Stimulated activated CD4-positive, alpha-beta T cell treated with anti-CD3 and anti-CD28 coated beads, Interleukin-4, amount 100 ng/mL, for 24 hours (primary cell): ENCODE measurements around the gene DPF3.

Experiments
- DNase-seq: peaks from one replicate; pipeline ENCODE4 v3.0.0-alpha.2; 2020

The DPF3 gene

DNA sequence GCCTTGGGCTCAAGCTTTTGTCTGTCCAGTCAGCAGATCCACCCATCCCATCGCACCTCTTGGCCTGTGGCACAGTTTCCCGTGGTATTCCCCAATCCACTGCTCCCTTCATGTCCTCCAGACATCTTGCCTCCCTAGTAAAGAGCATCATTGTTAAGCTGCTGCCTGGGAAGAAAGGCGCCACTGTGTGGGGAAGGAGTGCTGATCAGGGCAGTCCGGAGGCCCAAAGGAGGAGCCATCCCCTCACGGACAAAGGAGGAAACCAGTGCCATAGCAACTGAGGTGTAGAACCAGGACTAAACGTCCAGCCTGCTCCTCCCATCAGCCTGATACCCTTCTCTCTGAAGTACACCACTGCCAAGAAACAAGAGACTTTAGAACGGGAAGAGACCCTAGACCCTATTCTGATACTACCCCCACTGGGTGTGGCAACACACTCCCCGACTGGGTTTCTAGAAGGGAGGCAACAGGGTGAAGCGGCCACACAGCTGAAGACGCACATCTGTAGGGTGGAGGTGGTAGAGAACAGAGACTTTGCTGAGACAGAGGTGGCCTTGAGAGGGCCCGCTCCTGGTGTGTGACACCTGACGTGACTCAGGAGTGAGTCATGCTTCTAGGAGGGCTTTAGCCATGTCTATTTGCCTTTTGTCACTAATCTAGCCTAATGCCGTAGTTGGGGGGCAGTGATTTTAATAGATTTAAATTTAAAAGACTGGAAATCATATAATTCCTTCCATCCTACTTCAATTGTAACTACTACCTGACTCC lies 185.0 kb downstream of the DPF3 start:
- no peak for DNase-seq

DNA sequence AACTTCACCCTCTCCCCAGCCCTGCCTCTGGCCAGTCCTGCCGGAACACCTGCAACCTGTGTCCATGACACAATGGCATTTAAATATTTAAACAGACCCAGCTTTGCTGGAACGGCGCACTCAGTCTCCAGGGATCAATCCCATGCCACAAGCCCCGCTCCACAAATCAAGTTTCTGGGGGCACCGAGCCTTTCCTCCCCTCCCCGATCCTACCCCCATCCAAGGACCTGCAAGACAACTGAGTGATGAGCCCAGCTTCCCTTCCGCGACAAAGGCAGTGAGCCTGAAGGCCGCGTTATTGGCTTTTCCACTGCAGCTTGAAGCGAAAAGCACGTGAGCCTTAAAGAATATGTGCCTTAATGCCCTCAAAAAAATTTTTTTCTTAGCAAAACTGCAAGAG lies 185.7 kb downstream of the DPF3 start:
- no peak for DNase-seq

DNA sequence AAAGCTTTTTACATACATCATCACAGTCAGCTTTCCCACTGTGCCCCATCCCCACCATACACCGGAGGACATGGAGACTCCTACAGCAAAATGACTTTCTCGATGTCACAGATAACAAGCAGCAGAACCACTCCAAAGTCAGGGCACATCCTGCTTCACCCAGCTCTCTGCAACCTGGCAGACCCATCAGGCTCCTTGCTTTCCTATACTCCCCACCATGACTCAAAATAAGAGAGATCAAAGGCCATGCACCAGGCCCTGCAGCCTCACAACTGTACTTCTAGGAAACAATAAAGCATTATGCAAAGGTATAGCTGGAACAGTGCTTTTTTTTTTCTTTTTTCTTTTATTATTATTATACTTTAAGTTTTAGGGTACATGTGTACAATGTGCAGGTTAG lies 187.4 kb downstream of the DPF3 start:
- no peak for DNase-seq

DNA sequence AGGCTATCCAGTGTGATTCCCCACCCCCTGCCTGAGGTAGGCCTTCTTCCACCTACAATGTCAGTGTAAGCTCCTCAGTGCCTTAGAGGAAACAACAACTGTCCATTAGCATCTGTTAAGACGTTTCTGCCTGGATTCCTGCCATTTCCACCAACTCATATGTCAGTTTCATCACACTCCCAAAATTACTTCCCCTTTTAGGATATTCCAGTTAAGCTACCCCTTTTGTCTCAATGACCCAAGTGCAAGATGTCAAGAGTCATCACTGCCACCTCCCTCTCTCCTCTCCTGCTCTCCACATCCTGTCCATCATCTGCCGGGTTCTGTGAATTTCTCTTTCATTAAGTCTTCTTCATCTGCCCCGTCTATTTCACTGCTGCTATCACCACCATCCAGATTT lies 189.4 kb downstream of the DPF3 start:
- DNase-seq: no peak

DNA sequence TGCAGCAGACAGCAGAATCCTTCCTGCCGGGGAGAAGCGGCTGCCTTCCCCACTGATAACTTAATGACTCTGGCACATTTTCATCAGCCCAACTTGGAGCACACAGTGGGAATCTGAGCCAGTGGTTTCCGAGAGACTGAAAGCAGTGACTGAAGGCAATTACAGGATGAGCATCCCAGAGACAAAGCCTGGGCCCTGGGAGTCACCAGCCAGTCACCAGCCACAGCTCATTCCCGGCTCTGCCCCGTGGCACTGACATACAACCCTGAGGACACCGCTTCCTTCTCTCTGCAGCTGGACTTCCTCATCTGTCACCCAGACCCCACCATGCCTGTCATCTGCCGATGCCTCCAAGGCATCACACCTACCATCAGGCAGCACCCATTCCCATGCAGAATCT lies 192.3 kb downstream of the DPF3 start:
- DNase-seq: no peak

DNA sequence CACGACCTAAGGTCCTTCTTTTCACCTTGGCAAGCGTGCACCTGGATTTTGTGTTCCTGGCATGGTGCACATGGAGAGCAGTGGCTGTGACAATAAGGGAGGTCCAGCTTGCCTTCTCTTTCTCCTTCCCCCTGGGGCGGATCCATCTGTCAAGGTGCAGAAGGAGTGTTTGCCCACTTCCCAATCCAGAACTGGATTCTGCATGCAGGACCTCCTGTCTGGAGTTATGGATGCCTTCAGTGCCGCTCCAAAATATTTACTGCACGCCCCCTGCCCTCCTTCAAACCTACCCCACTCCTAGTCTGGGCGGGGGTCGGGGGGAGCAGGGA lies 192.7 kb downstream of the DPF3 start:
- DNase-seq: no peak

DNA sequence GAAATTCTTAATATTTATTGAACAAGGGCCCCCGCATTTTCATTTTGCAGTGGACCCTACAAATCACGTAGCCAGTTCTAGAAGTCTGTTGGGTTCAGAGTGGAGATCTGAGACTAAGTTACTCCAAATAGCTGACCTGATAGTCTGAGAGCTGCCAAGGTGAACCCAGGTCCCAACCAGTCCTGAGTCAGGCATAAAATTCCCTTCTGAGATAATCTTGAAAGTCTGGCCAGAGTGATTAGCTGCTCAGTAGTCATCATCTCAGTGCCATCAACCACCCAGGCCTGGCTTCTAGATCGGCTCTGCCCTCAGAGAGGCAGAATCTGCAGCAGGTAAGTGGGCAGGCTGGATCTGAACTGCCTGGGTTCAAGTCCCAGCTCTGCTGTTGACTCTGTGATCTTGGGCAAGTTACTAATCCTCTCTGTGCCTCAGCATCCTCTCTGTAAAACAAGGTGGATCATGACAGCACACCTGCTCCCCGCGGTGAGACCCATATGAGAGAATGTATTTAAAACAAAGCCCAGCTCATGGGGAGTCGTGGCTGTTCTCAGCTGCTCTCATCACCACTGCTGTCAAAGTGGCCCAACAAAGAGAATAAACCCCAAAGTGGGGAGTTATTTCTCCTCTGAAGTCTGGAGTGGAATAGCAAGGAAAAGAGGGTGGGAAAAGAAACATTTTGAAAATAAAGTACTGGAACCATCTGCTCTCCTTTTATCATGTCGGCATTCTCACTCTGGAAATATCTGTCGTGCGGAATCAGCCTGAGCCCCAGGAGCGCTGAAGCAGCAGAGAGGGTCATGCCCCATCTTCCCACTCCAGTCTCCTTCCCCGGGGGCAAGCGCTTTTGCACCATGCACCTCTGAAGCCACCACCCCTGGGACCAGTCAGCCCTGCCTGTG lies 193.3 kb downstream of the DPF3 start:
- DNase-seq: no peak

DNA sequence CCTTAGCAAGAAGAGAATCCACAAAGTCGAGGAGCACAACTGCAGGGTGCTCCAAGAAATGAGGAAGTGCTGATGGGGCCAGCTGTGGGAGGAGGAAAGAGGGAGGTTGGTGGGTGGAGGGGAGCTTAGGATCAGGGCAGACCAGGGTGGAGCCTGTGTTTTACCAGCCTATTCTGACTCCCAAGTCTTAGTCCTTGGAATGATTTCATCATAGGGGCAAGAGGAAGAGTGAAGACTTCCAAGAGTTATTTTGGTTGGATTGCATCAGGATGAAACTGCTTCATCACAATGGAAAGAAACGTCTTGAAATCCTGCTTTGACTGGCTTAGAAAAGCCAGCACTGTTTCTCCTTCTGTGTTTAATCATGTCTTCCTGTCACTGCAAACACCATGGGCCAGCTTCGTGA lies 194.0 kb downstream of the DPF3 start:
- DNase-seq: no peak

DNA sequence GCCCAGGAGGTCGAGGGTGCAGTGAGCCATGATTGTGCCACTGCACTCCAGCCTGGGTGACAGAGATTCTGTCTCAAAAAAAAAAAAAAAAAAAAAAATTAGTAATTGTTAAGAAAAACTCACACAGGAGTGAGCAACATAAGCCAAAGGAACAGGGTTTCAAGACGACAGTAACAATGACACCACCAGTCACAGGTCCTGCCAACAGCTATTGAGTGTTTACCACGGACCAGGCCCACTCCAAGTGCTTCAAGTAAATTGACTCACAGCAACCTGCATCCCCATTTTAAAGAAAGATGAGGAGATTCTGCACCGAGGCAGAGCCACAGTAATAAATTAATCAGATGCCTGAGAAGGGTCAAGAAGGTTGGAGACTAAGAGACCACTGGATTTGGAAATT lies 194.5 kb downstream of the DPF3 start:
- DNase-seq: no peak

DNA sequence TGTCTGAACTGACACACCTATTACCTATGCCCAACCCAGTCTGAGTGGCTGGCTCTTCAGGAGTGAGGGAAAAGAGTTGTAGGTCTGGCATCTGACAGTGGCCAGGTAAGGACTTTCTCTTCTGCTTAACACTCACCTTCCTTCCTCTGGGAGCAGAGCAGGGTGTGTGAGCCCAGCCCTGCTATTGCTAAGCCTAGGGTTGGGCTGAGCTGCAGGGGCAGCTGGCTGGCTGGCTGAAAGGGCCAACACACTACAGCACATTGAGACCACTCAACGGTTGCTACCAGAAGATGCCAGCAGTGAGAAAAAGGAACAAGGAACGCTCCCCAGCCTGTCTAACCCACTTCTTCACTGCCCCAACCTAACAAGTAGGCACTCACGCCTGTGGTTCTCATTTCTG lies 201.2 kb downstream of the DPF3 start:
- no peak for DNase-seq

DNA sequence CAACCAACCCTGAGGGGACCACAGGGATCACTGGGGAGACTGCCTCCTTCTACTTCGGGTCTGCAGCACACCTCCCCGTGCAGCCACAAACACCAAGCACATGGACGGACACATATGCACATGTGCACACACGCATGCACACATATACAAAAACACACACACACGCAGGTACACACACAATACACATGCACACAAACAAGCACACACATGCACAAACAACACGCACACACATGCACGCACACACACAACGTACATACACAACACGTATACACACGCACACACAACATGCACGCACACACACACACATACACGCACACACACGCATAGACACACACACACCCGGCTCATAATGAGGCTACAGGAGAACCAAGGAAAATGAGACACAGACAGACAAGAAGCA lies 203.6 kb downstream of the DPF3 start:
- no peak for DNase-seq

DNA sequence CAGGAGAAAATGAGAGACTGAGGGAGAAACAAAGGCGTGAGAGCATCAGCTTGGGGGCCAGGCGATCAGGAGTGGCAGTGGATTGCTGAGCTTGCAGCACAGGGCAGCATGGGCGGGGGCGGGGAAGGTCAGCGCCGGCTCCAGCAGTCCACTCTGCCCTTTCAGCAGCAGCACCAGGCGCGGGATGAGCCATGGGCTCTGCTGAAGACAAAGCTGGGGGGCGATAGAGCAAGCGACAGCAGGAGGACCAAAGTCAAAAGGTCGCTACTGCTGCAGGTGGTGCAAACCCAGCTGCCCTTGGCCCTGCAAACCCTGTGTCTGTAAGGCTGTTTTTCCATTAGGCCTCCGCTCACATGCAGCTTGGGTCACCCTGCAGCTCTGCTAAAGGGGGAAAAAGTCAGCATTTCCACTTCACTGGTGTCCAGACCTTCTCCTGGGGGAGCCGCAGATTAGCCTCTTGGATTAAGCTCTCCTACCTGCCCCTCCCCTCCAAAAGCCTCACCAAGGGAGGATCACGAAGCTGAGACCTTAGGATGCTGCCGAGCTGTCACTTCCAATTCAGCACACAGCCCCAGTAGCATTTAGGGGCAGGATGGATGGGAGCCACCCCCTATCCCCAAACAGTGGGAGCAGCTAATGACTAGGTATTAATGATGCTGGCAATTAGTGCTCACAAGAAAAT lies 204.8 kb downstream of the DPF3 start:
- DNase-seq: no peak

DNA sequence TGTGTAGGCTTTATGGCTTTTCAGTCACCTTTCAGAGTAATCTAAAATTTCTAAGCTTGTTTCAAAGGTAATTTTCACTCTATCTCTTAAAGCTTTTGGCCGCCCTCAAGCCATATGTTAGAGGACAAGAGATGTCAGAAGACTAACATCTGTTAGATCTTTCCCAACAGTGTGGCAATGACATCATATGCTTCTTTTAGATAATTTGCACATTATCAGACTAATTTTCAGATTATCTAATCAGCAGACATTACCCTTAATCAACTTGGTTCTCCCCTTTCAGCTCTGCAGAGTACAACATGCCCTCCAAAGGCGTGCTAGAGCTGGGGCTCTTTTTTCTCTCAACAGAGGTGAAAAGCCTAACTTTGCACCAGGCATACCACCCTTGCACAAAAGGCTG lies 207.1 kb downstream of the DPF3 start:
- DNase-seq: no peak

DNA sequence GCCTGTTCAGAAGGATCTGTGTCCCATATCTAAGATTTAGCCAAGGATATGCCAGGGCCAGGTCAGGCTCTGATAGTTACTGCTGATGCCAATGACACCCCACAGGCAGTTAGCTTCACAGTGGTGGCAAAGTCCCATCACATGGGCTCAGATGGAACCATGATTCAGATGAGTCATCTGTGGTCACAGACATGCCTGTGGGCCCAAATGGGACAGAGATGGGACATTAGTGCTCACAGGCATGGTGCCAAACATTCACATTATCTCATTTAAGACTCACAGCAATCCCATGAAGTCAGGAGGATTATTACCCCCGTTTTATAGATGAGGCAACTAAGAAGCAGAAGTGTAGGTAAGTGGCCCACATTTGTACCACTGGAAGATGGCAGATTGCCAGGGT lies 207.8 kb downstream of the DPF3 start:
- no peak for DNase-seq

DNA sequence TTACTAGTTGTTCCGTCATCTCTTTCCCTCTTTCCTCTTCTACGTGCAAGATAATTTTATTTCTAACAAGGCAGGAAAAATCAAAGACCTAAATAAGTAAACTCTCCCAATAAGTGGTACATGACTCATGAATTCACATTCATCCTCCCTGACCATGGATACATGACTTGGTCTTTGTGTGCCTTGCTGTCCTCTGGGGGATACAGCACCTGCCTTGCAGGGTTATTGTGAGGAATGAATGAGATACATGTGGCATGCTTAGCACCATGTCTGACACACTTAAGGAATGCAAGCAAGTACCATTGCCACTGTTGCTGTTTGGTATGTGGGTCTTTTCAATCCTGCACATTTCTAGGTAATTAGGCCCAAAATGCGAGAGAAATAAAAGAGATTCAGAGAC lies 208.4 kb downstream of the DPF3 start:
- no peak for DNase-seq

DNA sequence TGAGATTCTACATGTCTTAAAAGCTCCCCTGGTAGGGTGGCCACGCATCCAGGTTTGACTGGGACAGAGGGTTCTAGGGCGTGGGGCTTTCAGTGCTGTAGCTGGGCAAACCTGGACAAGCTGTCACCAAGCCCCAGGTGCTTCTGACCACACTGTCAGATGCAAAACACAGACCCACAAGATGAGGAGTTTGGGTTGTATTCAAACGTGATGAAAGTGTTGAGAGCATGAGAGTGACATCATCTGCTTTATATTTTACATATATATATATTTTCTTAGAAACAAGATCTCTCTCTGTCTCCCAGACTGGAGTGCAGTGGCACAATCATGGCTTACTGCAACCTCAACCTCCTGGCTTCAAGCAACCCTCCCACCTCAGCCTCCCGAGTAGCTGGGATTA lies 210.1 kb downstream of the DPF3 start:
- DNase-seq: no peak

DNA sequence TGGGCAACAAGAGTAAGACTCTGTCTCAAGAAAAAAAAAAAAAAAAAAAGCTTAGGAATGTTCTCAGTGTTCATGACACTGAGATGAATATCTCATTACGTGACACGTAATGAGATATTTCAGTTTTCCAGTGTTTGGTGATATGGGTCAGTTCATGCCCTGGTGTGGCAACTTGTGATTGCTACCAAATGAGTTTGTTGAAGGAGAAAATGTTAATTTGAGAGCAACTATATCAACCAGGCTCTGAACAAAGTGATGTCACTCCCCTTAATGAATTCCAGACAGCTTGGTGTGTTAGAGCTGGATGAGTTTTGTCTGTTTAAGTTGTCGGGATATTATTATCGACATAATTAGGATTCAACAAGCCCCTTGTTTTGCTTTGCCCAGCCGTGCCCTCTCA lies 211.7 kb downstream of the DPF3 start:
- no peak for DNase-seq

DNA sequence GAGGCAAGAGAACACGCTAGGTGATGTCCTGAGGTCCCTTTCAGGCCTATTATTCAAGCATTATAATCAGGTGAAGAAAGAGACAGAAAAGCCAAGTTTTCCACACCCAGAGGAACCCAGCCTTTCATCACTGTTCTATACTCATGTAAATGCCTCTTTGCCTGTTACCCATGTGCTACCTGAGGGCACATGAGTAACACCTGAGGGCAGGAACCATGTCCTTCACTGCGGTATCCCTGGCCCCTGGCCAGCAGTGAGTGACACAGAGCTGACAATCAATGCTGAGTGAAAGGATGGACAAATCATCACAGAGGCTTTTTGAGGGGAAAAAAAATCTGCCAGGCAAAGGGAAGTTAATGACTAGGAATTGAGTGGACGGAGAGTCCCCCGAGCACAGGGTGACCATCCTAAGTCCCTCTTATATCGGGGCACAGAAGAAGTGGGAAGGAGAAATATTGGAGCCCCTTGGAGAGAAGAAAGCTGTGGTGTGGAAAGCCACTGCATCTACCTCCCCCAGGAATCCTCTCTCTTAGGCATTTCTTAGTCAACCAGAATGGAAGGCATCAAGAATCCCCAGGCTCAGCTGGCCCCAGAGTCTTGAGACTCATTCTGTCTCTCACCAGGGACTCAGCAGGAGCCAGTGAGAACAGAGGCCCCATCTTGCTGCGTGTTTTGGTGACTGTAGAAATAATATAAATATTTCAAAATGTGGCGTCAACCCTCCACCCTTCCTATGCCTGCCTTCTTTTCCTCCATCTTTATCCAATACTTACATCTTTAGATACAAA lies 212.9 kb downstream of the DPF3 start:
- no peak for DNase-seq

DNA sequence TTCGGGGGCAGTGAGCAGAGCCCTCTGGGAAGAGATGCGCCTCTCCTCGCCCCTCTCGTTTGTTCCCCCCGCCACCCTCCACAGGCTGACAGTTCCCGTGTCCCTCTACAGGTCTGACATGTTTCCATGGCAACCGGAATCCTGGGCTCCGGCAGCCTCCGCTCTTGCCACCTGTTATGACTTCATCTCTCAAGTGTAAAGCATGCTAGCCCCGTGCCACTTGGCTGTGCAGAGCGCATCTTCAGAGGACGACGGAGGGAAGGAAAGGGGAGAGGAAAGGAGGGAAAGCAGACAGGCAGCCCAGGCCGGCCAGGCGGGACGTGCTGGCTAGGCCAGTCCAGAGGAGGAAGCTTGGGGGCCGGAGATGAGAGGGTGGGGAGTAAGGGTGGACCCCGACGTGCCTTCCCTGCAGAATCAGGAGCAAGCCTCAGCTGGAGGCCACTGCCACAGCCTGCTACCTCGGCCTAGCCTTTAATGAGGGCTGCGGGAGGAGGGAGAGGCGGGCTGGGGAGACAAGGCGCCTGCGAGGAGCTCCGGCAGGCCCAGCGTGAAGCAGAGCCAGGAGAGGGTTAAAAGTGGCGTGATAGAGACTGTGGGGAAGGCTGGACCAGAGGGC lies 214.3 kb downstream of the DPF3 start:
- DNase-seq: no peak

DNA sequence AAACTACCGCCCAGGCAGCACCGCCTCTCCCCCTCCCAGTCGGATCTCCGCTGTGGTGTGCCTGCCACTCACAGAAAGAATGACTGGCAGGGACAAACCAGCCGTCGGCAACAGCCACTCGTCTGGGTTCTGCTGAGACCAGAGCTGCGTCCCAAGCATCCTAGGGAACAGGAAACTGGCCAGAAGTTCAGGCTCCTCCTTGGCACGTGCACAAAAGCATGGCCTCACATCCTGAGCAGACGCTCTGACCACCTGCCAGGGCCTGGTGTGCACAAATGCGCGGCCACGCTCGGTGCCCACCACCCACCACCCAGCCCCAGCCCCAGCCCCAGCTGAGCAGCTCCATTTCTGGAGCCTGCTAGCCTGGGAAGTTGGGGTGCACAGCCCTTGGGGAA lies 214.8 kb downstream of the DPF3 start:
- DNase-seq: no peak

DNA sequence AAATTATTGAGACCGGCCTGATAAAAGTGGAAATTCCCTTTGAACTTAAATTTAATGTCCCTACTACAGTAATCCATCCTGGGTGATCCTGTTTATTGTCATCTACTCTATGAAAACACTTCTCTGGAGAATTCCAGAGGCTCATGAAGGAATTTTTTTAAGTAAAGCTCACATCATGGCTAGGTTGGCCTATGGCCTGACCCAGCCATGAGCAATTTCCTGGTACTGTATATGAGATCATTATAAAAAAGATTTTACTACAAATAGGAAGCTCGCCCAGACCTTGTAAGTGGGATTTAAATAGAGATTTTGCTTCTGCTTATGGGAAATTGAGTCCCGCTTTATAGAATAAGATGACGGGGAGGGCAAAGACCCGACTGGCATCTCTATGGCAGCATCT lies 215.5 kb downstream of the DPF3 start:
- no peak for DNase-seq

DNA sequence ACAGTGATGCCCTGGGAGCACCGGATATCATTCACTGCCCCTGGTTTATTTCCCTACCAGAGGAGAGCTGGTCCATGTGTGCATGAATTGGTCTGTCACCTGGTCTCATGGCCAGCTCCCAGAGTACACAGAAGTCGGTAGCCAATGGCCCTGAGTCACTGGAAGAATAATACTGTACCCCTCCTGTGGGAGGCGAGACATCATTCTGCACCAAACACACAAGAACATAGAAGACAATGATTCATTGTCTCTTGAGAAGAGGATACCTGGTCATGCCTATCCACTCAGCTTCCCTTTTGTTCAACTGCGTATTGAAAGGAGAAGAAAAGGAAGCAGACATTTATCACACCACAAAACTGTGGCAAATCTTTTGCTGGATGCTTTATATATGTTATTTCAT lies 216.2 kb downstream of the DPF3 start:
- DNase-seq: no peak

DNA sequence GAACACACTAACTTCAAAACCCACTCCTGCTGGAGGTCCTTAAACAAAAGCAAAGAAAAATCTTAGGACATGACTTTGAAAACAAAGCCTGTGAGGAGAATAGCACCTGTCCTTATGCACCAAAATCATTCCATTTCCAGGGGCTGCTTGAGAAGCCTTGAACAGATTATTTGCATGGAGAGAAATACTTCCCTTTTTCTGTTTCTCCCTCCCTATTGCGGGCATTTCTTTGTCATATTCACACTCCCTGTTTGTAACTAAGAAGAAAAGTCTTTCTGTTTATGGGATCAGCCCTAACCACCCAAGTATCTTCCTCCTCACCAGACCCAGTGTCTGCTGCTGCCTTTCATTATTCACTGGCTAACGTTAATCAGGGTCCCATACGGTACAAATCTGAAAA lies 218.8 kb downstream of the DPF3 start:
- DNase-seq: no peak
